HepG2 (cell line): Measurements from ENCODE around the gene SETD1A. TPM values are rescaled to one million over a fixed set of nuclear protein-coding genes. Genes with fewer than 3 reads are reported as not detected.

Source experiments
- BRF2 ChIP-seq: sonication (generic); formaldehyde crosslinking; IDR thresholded peaks from 2 replicates; pipeline ENCODE4 v1.8.1; 2022; ENCODE audit warnings: mild to moderate bottlenecking, missing genetic modification reagents
- GABPA ChIP-seq, 2 experiments: IDR thresholded peaks; 2 replicates each; pipeline ENCODE4 v1.6.1; 2011 to 2016; ENCODE audit warnings: low read depth in 2 of 2, low read length in 1 of 2, missing biosample characterization in 1 of 2, missing genetic modification characterization in 1 of 2
- HBP1 ChIP-seq: IDR thresholded peaks from 2 replicates; pipeline ENCODE4 v1.6.1; 2016; ENCODE audit warnings: low read depth, control low read depth
- HMGXB4 ChIP-seq, 2 experiments: sonication (generic) in 1 of 2; formaldehyde crosslinking in 1 of 2; IDR thresholded peaks; 2 replicates each; pipeline versions ENCODE4 v1.4.0 to v1.6.1; 2018 to 2020; ENCODE audit warnings: missing genetic modification reagents in 2 of 2, borderline replicate concordance in 1 of 2, low read depth in 1 of 2, mild to moderate bottlenecking in 1 of 2, missing biosample characterization in 1 of 2
- HOXA3 ChIP-seq: sonication (generic); formaldehyde crosslinking; IDR thresholded peaks from 2 replicates; pipeline ENCODE4 v1.5.0; 2020; ENCODE audit warnings: missing genetic modification reagents
- JDP2 ChIP-seq: sonication (generic); formaldehyde crosslinking; IDR thresholded peaks from 2 replicates; pipeline ENCODE4 v1.8.1; 2022; ENCODE audit warnings: missing genetic modification reagents, borderline replicate concordance
- MLX ChIP-seq: IDR thresholded peaks from 2 replicates; pipeline ENCODE4 v1.6.1; 2016
- PRDM10 ChIP-seq: sonication (generic); formaldehyde crosslinking; IDR thresholded peaks from 2 replicates; pipeline ENCODE4 v1.4.0; 2020; ENCODE audit warnings: low read depth, missing genetic modification reagents
- RNF2 ChIP-seq: fragments of 450-650 bp; conservative IDR thresholded peaks from 2 replicates; pipeline ENCODE4 v1.6.1; 2016; ENCODE audit warnings: low read depth
- STAG1 ChIP-seq: sonication (generic); formaldehyde crosslinking; IDR thresholded peaks from 2 replicates; pipeline ENCODE4 v1.4.0; 2020; ENCODE audit warnings: missing genetic modification reagents
- ZBTB2 ChIP-seq: sonication (generic); formaldehyde crosslinking; IDR thresholded peaks from 2 replicates; pipeline ENCODE4 v1.8.0; 2022; ENCODE audit warnings: low read depth, missing genetic modification reagents
- ZBTB38 ChIP-seq: sonication (generic); formaldehyde crosslinking; IDR thresholded peaks from 2 replicates; pipeline ENCODE4 v1.5.1; 2020; ENCODE audit warnings: mild to moderate bottlenecking, missing genetic modification reagents
- ZMAT5 ChIP-seq: sonication (generic); formaldehyde crosslinking; IDR thresholded peaks from 2 replicates; pipeline ENCODE4 v1.5.0; 2020; ENCODE audit warnings: mild to moderate bottlenecking, low read depth, missing genetic modification reagents, borderline replicate concordance
- ZNF20 ChIP-seq: sonication (generic); formaldehyde crosslinking; IDR thresholded peaks from 2 replicates; pipeline ENCODE4 v1.4.0; 2020; ENCODE audit warnings: mild to moderate bottlenecking, moderate library complexity, missing genetic modification reagents
- ZNF33A ChIP-seq: sonication (generic); formaldehyde crosslinking; IDR thresholded peaks from 2 replicates; pipeline ENCODE4 v1.5.1; 2020; ENCODE audit warnings: missing genetic modification reagents, mild to moderate bottlenecking, moderate library complexity, borderline replicate concordance
- ZNF432 ChIP-seq: sonication (generic); formaldehyde crosslinking; IDR thresholded peaks from 2 replicates; pipeline ENCODE4 v1.5.0; 2020; ENCODE audit warnings: missing genetic modification reagents, mild to moderate bottlenecking, borderline replicate concordance
- ZNF558 ChIP-seq: sonication (generic); formaldehyde crosslinking; IDR thresholded peaks from 2 replicates; pipeline ENCODE4 v1.9.0; 2022; ENCODE audit warnings: mild to moderate bottlenecking, missing genetic modification reagents, borderline replicate concordance
- ZNF788 ChIP-seq: sonication (generic); formaldehyde crosslinking; IDR thresholded peaks from 2 replicates; pipeline ENCODE4 v1.5.0; 2020; ENCODE audit warnings: mild to moderate bottlenecking, missing genetic modification reagents, borderline replicate concordance
- ZSCAN9 ChIP-seq: IDR thresholded peaks from 2 replicates; pipeline ENCODE4 v1.6.1; 2016; ENCODE audit warnings: borderline replicate concordance
- polyA plus RNA-seq, 8 experiments: library from polyadenylated mRNA; depleted of rRNA in 3 of 8; stranded (reverse) in 7 of 8; unstranded in 1 of 8; fragments of >200 nt; fragmentation: Illumina TruSeq in 4 of 8; extraction: Trizol in 4 of 8; gene quantifications; 2 replicates each; pipeline versions ENCODE4 v1.2.1 to v1.2.3, GENCODE V29; 2011 to 2016; ENCODE audit warnings: low read depth in 4 of 8, missing spikeins in 1 of 8, mixed read lengths in 1 of 8; ENCODE audit not compliant: insufficient read depth in 1 of 8
- total RNA-seq, 5 experiments: library from RNA; depleted of rRNA; stranded (reverse); fragments of >200 nt; fragmentation: Illumina TruSeq; extraction: Trizol; gene quantifications; 2 replicates each; pipeline ENCODE4 v1.2.3, GENCODE V29; 2016; ENCODE audit warnings: low read depth in 1 of 5

SETD1A gene
- total and polyA plus RNA-seq, 2 of the 13 experiments (the other 11 are each of a cell fraction or from before 2014, with no cell fraction given) = 3.8 to 5.6 TPM

GRCh38 chr16:31016018-31016417, 58.5 kb downstream of the SETD1A start (continued):
- TF ChIP-seq BRF2 (CRISPR knock-in tag) (no peak), ZNF33A (no peak), ZMAT5 (CRISPR knock-in tag) (no peak), MLX (CRISPR knock-in tag) (no peak), GABPA (IDR thresholded peaks at IDR 0.05; ENCODE audit: low read depth, low read length) (no peak), GABPA (CRISPR knock-in tag; IDR thresholded peaks at IDR 0.05; ENCODE audit: low read depth) (no peak; the same call in 1 of the 2 replicates), ZSCAN9 (CRISPR knock-in tag) (no peak), ZNF788 (CRISPR knock-in tag) (peak; percentile 33; the same call in 1 of the 2 replicates), ZNF558 (CRISPR knock-in tag) (no peak), ZNF432 (no peak), PRDM10 (CRISPR knock-in tag) (no peak), HBP1 (CRISPR knock-in tag) (no peak), ZBTB38 (CRISPR knock-in tag) (0 out of 2 replicates have a peak, but pooled peaks have one; percentile 49), STAG1 (CRISPR knock-in tag) (peak; percentile 89), RNF2 (no peak), ZNF20 (CRISPR knock-in tag) (no peak), HOXA3 (CRISPR knock-in tag) (peak; percentile 52; the same call in 1 of the 2 replicates), JDP2 (no peak), ZBTB2 (CRISPR knock-in tag) (no peak), HMGXB4 (CRISPR knock-in tag; IDR thresholded peaks at IDR 0.05; ENCODE audit: borderline replicate concordance in 1 of 2, low read depth in 1 of 2) (peak; percentile 52 to 68; a peak in 2 of 4 replicates)
